GM13976 (cell line): ENCODE data around the gene TTBK1.
A peak's percentile ranks its signal among the peaks of the same experiment; 100 is the strongest.
"Not testable (repeated sequence)": the region's sequence is repeated elsewhere in the genome, so short reads cannot be mapped to it uniquely, and the experiment has no call there.

Source experiments
- DNase-seq: peaks from one replicate; pipeline ENCODE4 v3.0.0; 2012; ENCODE audit warnings: low spot score
- in situ Hi-C: fragments of 300-500 bp; cut with MboI; formaldehyde crosslinking; loops from one replicate; pipeline ENCODE4 v1.12.0; 2022; ENCODE audit warnings: low sequenced_read_pairs, mixed read lengths, inconsistent platforms; ENCODE audit not compliant: unreplicated experiment
- TF ChIP-seq, protein P1 (sequence below): IDR thresholded peaks from 2 replicates; pipeline ENCODE4 v1.5.1; 2012; ENCODE audit warnings: borderline replicate concordance, mild to moderate bottlenecking; ENCODE audit not compliant: insufficient read depth; ENCODE audit errors: extremely low read depth, missing control alignments, control extremely low read depth

Gene TTBK1

GRCh38 chr6:43301081-43301870 is 58.0 kb downstream of the TTBK1 start:
- in situ Hi-C loops = no loop called here
- TF ChIP-seq, protein P1, sequence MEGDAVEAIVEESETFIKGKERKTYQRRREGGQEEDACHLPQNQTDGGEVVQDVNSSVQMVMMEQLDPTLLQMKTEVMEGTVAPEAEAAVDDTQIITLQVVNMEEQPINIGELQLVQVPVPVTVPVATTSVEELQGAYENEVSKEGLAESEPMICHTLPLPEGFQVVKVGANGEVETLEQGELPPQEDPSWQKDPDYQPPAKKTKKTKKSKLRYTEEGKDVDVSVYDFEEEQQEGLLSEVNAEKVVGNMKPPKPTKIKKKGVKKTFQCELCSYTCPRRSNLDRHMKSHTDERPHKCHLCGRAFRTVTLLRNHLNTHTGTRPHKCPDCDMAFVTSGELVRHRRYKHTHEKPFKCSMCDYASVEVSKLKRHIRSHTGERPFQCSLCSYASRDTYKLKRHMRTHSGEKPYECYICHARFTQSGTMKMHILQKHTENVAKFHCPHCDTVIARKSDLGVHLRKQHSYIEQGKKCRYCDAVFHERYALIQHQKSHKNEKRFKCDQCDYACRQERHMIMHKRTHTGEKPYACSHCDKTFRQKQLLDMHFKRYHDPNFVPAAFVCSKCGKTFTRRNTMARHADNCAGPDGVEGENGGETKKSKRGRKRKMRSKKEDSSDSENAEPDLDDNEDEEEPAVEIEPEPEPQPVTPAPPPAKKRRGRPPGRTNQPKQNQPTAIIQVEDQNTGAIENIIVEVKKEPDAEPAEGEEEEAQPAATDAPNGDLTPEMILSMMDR = no peak
- peak; percentile 15 for DNase-seq

DNA sequence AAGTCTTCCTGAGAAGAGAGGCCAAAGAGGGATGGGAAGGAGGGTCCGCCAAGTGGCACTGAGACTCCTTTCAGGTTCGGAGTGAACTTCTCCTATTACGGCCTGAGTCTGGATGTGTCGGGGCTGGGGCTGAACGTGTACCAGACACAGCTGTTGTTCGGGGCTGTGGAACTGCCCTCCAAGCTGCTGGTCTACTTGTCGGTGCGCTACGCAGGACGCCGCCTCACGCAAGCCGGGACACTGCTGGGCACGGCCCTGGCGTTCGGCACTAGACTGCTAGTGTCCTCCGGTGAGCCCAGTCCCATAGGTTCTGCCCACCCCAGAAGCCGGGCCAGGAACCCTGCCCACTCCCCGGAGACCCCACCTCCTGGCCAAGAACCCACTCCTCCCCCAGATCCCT is 58.8 kb downstream of the TTBK1 start:
- no peak for DNase-seq
- TF ChIP-seq, protein P1 = no peak
- in situ Hi-C loops = no loop called here

GRCh38 chr6:43303006-43303405 is 59.7 kb downstream of the TTBK1 start:
- DNase-seq, in situ Hi-C loops: not testable (repeated sequence)

- DNase-seq = no peak
- in situ Hi-C loops = no loop called here
- TF ChIP-seq, protein P1 = no peak
These were observed 60.6 kb downstream of the TTBK1 start for GRCh38 chr6:43303751-43304331.

DNA sequence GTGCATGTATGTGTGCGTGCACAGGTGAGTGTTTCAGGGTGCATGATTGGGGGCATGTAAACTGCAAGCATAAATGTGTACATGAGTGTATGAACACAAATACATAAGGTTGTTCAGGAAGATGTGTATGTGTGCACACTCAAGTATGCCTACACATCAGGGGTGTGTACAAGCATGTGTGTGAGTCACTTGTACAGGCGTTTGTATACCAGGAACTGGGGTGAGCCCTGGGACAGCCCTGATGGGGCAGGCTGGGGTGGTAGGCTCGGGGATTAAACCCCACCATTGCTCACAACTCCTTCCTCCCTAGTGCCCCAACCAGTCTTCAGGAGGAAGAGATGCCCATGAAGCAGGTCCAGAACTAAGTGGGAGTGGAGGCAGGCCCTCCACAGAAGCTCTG is 61.1 kb downstream of the TTBK1 start:
- in situ Hi-C loops = no loop called here
- TF ChIP-seq, protein P1 = no peak
- DNase-seq = no peak

DNA sequence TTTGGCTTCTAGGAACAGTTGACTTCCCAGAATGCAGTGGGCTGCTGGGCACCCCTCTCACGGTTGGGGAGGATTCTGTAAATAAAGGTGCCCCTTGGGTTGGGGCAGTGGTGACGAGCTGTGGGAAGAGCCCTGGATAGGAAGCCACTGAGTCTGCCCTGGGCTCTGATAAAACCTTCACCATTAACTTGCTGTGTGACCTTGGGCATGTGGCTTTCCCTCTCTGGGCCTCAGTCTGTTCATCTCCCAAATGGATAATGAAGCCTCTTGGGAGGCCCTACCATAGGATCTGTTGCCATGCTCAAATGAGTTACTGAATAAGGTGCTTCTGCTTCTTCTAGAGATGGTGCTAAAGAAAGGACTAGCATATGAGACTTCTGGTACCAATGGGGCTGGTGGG is 61.6 kb downstream of the TTBK1 start:
- in situ Hi-C loops = no loop called here
- DNase-seq = no peak
- TF ChIP-seq, protein P1 = no peak

GRCh38 chr6:43306086-43306485 is 62.8 kb downstream of the TTBK1 start:
- DNase-seq = no peak
- in situ Hi-C loops = no loop called here
- TF ChIP-seq, protein P1 = no peak
